Measurements from ENCODE around the gene NKAIN2.
"Not testable (repeated sequence)": the region's sequence is repeated elsewhere in the genome, so short reads cannot be mapped to it uniquely, and the experiment has no call there.

NKAIN2 gene

DNA sequence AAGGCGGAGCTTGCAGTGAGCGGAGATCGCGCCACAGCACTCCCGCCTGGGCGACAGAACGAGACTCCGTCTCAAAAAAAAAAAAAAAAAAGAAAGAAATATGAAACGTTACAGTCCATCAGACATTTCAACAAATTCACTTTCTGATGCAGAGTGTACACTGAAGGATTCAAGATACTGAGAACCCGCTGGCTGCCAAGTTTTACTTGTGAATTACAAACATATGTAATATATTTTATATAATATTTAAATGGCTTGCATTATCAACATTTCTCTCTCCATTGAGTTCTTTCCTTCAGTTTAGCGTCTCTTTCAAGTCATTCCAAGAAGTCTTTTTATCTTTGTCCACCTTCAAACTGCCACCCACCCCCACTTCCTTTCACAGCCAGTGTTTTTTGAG, 917.7 kb downstream of the NKAIN2 start:
- DNase-seq = no peak

DNA sequence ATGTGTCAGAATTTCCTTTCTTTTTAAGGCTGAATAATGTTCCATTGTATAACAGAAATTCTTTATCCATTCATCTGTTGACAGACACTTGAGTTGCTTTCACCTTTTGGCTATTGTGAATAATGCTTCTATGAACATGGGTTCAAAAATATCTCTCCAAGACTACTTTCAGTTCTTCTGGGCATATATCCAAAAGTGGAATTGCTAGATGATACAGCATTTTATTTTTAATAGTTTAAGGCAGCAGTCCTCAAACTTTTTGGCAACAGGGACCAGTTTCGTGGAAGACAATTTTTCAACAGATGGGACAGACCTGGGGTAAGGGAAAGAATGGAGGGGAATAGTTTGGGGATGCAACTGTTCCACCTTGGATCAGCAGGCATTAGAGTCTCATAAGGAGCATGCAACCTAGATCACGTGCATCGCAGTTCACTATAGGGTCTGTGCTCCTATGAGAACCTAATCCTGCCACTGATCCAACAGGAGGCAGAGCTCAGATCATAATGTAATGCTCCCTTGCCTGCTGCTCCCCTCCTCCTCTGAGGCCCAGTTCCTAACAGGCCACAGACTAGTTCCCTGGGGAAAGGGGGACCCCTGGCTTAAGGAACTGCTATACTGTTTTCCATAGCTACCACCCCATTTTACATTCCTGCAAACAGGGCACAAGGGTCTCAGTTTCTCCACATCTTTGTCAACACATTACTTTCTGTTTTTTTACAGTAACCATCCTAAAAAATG, 918.6 kb downstream of the NKAIN2 start:
- DNase-seq = no peak

DNA sequence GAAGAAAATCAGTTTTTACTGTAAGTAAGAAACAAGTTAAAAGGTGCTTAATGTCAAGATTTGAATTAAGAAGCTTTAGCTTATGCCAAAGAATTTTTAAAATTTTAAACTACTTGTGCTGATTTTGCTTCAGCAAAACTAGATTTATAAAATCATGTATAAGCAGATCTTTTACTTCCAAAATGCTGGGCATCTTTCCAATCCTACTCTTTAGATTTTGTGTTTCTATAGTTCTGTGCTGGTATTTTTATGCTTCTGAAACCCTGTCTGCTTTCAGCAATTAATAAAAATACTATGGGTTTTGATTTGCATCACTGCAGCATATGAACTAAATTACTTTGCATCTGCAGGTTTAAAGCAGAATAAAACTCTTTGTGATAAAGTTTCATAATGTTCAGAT, 920.0 kb downstream of the NKAIN2 start:
- DNase-seq = no peak

DNA sequence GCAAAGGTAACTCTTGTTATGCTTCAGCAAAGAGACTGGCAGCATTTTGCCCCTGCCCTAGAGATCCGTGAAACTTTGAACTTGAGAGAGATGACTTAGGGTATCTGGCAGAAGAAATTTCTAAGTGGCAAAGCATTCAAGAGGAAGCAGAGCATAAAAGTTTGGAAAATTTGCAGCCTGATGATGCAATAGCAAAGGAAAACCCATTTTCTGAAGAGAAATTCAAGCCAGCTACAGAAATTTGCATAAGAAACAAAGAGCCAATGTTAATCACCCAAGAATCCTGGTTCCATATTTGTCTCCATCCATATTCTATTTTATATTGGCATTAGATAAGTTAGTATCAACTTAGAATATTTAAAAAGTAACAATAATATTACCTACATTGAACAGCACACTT, 934.1 kb downstream of the NKAIN2 start:
- DNase-seq = not testable (repeated sequence)

DNA sequence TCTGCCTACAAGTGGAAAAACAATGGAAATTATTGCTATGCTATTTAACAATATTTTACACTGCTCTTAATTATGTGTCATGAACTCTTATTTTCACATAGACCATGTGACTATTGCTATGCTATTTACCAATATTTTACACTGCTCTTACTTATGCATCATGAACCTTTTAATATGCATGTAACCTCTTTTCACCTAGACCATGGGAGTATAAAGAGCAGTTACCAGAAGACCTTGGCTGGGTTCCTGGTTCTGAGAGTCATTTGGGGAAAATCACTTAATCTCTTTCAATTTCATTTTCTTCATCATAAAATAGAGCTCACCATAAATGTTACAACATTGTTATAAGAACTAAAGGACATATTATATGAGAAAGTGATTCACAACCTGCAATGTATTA, 934.8 kb downstream of the NKAIN2 start:
- no peak for DNase-seq

DNA sequence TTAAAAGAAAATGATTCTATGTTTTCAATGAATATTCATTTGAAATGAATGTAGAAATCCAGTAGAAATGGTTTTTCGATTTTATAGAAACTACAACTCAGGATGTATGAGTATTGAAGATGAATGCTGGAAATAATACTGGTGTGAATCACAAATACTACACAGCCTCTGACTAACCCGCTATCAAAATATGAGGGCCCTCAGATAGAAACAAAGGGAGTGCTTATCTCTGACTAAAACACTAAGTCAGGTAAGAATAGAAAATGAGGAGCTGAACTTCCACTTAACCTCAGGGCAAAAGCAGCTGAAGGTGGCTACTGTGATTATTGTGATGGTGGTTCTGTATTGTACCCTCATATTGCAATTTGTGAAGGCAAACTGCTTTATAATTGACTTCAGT, 937.7 kb downstream of the NKAIN2 start:
- no peak for DNase-seq

DNA sequence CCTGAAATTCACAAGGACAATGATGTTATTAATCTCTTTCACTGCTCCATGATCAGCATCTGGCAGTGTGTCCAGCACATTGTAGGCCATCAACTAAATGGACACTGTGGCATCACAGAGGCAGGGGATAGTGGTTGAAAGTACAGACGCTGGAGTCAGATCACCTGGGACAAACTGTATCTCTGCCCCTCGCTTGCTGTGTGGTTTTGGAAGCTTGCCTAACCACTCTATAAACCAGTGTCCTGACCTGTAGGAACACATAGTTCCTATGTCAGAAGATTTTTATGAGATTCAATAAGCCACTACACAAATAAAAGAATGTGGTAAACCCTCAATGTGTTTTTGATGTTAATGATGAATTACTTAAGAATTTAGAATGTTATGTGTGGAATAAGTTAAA, 939.3 kb downstream of the NKAIN2 start:
- no peak for DNase-seq

DNA sequence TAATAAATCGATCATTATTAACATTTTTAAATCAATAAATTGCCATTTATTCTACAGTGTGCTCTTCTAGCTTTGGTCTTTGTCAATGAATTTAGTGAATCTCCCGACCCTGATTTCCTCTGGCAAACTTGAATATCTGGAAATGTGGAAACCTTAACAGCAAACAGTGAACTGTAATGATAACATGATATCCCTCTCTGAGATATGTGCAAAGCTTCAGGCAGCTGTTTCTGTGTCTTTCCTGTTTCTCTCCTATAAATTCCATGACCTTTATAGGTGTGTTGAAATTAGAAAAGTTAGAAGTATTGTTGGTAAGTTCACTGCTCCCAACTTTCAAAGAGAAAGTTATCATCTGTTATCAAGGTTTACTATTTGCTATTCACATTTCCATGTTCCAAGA, 939.8 kb downstream of the NKAIN2 start:
- no peak for DNase-seq

DNA sequence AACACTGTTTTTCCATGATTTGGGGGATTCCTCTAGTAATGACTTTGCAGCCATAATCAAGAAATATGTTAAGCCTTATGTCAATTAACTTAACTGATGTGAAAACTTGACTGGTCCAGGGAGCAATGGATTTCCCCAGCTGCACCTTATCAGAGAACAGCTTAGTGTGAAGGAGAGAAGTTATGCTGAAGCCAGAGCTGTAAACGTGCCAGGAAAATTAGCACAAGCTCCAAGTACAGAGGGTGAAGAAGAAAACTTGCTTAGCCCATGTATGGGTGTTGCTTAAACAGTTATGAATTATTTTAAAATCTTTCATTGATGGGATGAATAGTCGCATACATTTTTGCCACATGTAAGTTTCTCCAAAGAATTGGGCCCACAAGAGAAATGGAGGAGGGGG, 943.7 kb downstream of the NKAIN2 start:
- no peak for DNase-seq

DNA sequence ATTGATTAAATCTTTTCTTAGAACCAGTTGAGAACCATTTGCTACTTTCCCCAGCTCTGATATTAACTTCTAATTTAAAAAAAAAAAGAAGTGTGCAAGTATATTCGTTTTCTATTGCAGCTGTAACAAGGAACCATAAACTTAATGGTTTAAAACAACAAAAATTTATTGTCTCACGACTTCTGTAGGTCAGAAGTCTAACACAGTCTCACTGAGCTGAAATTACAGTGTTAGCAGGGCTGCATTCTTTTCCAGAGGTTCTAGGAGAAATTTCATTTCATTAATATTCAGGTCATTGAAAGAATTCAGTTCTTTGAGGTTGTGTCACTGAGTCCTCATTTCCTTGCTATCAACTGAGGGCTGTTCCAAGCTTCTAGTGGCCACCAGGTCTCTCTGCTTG, 945.1 kb downstream of the NKAIN2 start:
- DNase-seq = no peak

DNA sequence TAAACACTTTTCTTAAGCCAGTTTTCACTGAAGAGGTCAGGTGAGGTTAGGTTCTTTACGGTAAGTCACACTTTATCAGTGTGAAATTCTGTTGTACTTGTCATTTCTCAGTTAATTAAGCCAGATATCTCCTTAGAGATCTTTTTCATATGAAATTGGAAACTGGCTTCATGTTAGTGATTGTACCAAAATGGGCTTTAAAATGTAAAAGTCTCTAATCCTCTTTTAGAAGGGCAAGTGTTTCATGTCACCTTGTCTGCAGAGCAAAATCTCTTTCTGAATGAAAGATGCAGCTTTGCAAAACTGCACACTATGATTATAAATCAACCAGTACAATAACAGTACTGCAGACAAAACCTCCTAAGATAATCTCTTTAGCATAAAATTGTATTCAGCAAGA, 949.3 kb downstream of the NKAIN2 start:
- DNase-seq = no peak

DNA sequence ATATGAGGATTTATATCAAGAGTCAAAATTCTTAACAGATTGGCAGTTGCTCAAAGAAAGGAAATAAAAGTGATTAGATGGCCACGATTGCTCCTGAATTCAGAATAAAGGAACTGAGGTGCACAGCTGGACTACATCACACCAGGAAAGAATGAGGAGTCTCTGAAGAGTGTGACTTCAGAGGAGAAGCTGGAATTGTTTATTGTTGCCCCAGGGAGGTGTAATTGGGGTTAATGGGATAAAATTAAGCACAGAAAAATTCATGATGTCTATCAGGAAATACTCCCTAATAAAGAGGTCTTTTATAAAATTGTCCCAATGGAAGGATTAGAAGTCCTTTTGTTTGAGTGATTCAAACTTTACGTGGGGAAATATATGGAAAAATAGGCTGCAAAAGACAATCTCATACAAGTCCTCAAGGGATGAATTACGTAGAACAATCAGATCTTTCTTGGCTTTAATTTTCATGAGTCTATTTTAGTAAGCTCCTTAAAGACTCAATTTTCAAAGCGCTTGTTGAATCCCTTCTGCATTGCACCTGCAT, 950.0 kb downstream of the NKAIN2 start:
- DNase-seq = no peak

DNA sequence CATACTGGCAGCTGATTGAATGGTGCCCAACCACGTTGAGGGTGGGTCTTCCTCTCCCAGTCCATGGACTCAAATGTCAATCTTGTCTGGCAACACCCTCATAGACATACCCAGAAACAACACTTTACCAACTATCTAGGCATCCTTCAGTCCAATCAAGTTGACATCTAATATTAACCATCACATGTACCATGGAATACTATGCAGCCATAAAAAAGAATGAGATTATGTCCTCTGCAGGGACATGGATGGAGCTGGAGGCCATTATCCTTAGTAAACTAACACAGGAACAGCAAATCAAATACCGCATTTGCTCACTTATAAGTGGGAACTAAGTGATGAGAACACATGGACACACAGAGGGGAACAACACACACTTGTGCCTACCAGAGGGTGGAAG, 951.7 kb downstream of the NKAIN2 start:
- no peak for DNase-seq

DNA sequence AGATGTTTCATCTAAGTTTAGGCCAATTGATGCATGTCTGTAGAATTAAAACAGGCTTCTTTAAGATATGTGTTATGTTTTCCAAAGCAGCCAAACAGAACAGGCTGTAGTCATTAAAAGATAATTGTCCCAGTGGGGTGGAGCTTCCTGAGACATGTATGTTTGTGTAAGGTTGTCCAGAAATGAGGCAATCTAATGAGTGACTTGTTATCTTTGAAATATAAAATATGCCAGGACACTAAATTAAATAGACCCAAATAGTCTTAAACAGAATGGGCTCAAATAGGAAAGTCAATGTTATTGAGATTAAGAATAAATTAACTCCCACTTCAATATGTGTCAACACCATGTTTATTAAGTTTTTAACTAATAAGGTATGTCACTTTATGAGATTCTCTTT, 953.9 kb downstream of the NKAIN2 start:
- no peak for DNase-seq

DNA sequence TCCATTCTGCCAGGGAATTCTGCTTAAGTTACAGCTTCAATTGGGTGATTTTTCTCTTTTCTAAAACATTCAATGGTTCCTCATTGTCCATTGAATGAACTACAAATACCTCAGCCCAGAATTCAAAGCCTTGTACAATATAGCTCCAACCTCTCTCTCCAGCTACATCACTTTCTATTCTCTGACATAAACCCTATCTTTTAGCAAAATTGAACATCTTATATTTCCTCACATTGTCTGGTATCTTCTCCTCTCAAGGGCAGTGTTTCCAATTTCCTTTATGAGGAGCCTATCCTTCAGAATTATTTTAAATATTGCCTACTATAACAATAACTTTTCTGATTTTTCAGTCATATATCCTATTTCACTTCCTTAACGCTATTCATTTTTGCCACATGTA, 955.0 kb downstream of the NKAIN2 start:
- DNase-seq = no peak

DNA sequence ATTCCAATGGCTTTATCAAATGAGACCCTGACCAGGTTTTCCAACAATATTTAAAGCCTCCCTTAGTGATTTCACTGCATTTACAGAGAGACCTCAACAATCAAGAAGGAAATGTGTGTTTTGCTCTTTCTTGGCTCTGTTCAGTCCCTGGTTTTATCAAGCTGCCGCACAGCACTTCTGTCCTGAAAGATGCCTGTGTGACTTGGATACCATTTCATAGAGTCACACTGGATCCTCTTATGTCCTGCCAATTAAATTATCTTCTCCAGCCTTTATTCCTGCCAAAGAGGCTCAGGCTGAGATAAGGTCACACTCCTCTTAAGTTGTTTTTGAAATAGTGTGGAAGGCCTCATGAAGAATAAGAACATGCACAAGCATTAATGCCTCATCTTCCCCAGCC, 961.6 kb downstream of the NKAIN2 start:
- DNase-seq = no peak

DNA sequence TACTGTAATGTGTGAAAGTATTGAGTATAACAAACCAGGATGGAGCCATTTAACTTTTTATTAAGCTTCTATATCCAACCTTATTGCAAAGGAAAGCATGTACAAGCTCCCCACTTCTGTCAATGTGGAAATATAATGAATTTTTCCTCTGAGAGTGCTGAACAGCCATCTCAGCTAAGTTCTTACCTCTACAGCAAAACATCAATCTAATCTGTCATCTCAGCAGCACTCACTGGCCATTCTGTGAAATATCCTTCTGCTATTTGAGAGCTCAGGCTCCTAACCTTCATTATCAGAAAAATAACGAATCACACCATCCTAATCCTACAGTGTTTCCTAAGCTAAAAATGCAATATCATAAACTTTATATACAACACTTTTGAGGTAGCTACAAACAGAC, 964.6 kb downstream of the NKAIN2 start:
- DNase-seq = no peak

DNA sequence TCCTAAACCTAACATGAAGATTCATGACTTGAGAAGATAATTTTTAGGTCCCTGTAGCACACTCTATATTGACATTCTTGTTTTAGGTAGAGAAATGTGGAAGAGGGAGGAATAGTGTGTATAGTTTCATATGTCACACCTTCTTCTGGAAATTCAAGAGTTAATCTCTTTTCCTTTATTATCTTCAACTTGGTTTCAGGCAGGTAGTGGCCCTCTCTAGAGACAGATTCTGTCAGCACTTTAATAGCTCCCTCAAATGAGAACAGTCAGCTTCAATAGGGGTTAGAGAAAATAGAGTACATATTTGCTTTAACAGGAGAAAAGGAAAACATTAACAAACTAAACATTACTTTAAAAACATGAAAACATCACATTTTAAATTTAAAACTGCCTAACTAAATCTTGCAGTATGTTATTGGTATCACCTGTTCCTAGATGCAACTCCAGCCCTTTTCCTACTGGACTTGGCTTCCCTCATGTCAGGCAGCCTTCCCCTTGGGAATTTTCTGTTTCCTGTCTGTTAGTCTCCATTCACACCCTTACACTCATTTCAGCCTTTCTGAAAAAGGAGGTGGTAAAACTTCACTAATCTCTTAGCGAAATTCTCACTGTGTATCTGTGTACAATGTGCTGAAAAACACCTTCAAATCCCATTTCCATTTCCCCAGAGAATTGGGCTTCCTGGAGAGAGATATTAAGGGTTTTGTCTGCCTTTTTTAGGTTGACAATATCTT, 966.3 kb downstream of the NKAIN2 start:
- no peak for DNase-seq

DNA sequence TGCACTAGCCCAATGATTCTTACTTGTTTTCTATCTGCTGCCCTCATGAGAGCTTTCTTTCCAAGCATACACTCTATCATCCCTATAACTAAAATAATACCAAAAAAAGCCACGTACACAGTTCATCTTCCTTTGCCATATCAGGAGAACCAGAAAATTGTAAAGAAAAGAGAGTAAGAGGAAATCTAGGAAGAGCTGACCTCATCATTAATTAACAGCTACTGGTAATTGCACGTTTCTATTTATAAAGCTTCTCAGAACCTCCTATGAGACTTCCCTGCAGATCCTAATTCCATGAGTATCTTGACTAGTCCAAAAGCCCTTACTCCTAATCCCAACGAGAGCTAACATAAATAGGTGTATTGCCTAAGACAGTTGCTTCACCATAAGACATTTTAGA, 967.1 kb downstream of the NKAIN2 start:
- DNase-seq = no peak

DNA sequence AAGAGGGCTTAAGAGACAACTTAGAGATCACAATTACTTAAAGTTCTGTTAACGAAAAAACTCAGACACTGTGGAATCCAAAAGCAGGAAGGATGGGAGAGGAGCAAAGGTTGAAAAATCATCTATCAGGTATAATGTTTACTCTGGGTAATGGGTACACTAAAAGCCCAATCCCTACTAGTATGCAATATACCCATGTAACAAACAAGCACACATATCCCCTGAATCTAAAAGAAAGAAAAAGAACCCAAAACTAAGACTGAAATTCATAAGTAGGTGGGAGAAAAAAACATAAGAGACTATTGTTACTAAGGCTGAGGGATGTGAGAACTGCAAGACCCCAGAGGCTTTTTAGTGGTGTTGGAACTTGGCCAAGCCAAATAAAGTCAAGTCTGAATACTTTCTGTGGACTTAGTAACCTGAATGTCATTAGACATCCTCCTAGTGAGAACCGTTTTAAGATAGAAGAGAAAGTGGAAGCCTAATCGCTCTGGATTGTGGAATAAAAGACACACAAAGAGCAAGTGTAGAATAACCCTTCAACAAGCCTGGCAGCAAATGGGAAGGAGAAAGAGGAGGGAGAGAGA, 969.2 kb downstream of the NKAIN2 start:
- no peak for DNase-seq

DNA sequence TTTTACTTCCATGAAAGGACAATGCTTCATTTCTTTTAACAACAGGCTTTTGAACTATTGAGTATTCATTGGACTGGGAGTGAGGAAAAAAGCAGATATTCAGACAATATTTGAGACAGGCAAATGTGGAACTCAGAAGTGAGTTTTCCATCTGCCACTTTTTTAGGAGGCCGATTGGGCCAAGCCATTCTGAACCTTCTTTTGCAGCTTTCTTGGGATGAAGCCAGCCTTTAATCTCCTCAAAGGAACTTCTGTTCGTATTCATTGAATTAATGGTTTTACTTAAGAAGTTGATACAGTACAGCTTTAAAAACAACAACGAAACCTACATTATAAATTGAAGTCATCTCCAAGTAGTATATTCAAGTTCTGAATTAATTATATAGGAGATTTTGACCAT, 971.5 kb downstream of the NKAIN2 start:
- no peak for DNase-seq

DNA sequence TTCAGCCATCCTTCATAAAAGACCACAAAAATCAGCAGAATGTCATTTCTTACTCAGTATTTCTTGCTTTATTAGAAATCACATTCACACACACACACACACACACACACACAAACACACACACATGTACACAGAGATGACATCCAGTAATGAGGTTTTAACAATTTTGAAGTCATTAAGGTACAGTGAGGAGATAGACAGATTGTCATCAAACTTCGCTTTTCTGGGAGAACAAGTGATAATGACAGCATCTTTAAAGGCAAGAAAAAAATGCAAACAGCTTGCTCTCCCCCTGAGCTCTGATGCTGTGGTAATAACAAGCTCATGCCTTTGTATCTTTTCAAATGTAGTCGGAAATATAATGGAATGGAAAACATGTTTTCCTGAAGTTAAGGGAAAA, 974.2 kb downstream of the NKAIN2 start:
- DNase-seq = no peak

DNA sequence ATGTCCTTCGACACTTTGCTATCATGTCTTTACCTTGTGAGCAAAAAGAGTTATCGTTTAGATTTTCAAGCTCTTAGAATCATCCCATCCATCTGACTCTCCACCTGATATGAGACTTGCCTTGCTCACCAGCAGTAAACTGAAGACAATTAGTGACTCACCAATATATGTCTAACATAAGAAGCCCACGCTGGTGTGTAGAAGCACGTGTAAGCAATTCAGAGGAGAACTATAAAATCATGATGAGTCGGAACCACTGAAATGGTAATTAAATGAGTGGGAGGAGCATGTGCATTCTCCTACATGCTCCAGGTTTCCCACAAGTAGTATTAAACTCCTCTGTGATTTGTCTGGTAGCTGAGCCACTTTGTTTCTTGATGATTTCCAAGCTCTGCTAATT, 977.0 kb downstream of the NKAIN2 start:
- DNase-seq = no peak

DNA sequence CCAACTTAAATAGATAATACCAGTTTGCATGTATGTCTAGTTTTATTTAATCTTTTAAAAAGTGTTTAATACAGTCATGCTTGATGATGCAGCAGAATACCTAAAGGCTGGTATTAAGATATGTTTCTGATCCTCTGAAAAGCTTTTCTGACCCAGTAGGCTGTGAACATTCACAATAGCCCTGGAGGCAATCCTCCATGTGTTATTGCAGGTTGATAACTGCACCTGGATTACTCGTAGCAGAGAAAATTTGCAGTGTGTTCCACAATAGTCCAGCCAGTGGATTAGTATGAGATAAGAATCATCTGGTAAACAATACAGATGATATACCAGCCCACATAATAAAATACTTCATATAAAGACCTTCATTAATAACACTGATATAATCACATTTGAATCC, 979.7 kb downstream of the NKAIN2 start:
- no peak for DNase-seq

All from CD4-positive, alpha-beta T cell treated with Interferon alpha-2 for 1 hour (primary cell).